PC-9 (cell line): ENCODE results near the gene HDAC11. TPM values are rescaled to one million over a fixed set of nuclear protein-coding genes. Genes with fewer than 3 reads are reported as not detected.

Source experiments
- BruUV-seq: library from RNA; stranded (reverse); fragments of 400-500 nt; replicated peaks from 2 replicates; lab custom pipeline; 2021; lab: Mats Ljungman, UMichigan
- CTCF ChIA-PET: fragments of 300-600 bp; sonication (Branson Sonifier 250); formaldehyde crosslinking; loops from one replicate; lab custom pipeline; 2022; ENCODE audit warnings: antibody characterized with exemption; lab: Charles Lee
- POLR2A ChIA-PET: fragments of 300-600 bp; sonication (Branson Sonifier 250); formaldehyde crosslinking; loops from one replicate; lab custom pipeline; 2022; ENCODE audit warnings: antibody characterized with exemption; ENCODE audit not compliant: unreplicated experiment; lab: Charles Lee
- DNase-seq, 2 experiments: peaks; one replicate each; pipeline versions ENCODE4 v3.0.0 to v3.0.0-alpha.2; 2015 to 2022; ENCODE audit warnings: mixed read lengths in 1 of 2
- H2AFZ ChIP-seq: fragments of 200-600 bp; sonication (generic); 2 replicates; pipeline ENCODE4 v1.8.1; 2017; ENCODE audit warnings: antibody characterized with exemption
- H3F3A ChIP-seq: fragments of 200-600 bp; sonication (generic); 2 replicates; pipeline ENCODE4 v1.8.1; 2017; ENCODE audit warnings: antibody characterized with exemption, mild to moderate bottlenecking, low read depth; ENCODE audit not compliant: insufficient read depth
- H3K27ac ChIP-seq: fragments of 200-600 bp; sonication (generic); 2 replicates; pipeline ENCODE4 v1.6.1; 2016; ENCODE audit warnings: mixed run types
- H3K27me3 ChIP-seq: fragments of 200-600 bp; sonication (generic); 2 replicates; pipeline ENCODE4 v1.6.1; 2016; ENCODE audit warnings: low read depth, mixed run types; ENCODE audit not compliant: insufficient read depth
- H3K36me3 ChIP-seq: fragments of 200-600 bp; sonication (generic); 2 replicates; pipeline ENCODE4 v1.6.1; 2016; ENCODE audit warnings: low read depth, mixed run types
- H3K4me1 ChIP-seq: fragments of 200-600 bp; sonication (generic); replicated peaks from 2 replicates; pipeline ENCODE4 v1.6.1; 2016; ENCODE audit warnings: mixed run types; ENCODE audit not compliant: insufficient read depth
- H3K4me2 ChIP-seq: fragments of 200-600 bp; sonication (generic); 2 replicates; pipeline ENCODE4 v1.6.1; 2017; ENCODE audit warnings: mixed run types
- H3K4me3 ChIP-seq: fragments of 200-600 bp; sonication (generic); 2 replicates; pipeline ENCODE4 v1.6.1; 2016; ENCODE audit warnings: mixed run types
- H3K79me2 ChIP-seq: fragments of 200-600 bp; sonication (generic); 2 replicates; pipeline ENCODE4 v1.6.1; 2017; ENCODE audit warnings: low read depth, mixed run types
- H3K9me2 ChIP-seq: fragments of 200-600 bp; sonication (generic); 2 replicates; pipeline ENCODE4 v1.8.1; 2017; ENCODE audit warnings: mild to moderate bottlenecking; ENCODE audit not compliant: insufficient read depth
- H3K9me3 ChIP-seq: fragments of 200-600 bp; sonication (generic); 2 replicates; pipeline ENCODE4 v1.8.1; 2016; ENCODE audit warnings: low read depth; ENCODE audit not compliant: insufficient read depth
- H4K20me1 ChIP-seq: fragments of 200-600 bp; sonication (generic); 2 replicates; pipeline ENCODE4 v1.8.1; 2017; ENCODE audit not compliant: insufficient read depth
- EZH2 ChIP-seq: fragments of 200-600 bp; sonication (generic); IDR thresholded peaks from 2 replicates; pipeline ENCODE4 v1.8.0; 2017; ENCODE audit warnings: antibody characterized with exemption, low read depth
- intact Hi-C: fragments of 100-400 bp; cut with micrococcal nuclease; formaldehyde crosslinking; loops from one replicate; pipeline ENCODE4 v1.10.0; 2022; ENCODE audit not compliant: unreplicated experiment
- total RNA-seq: library from RNA; stranded (reverse); gene quantifications from 2 replicates; pipeline ENCODE4 v1.2.3, GENCODE V29; 2021
- TF ChIP-seq, protein P1 (sequence below): fragments of 200-600 bp; sonication (generic); conservative IDR thresholded peaks from 2 replicates; pipeline ENCODE4 v1.6.1; 2017; ENCODE audit warnings: mixed run types, antibody characterized with exemption, mild to moderate bottlenecking, moderate library complexity

HDAC11 gene
- total RNA-seq, 1 experiment from 2014 or later = 18.4 TPM

- H2AFZ ChIP-seq = no peak overlapping the region
- 0 out of 2 replicates have a peak overlapping the region, but pooled peaks have one; percentile 1 for H3K4me3 ChIP-seq
- H3K9me3 ChIP-seq = peaks cover 17% of the 10 kb centered on the region; the same call in 1 of the 2 replicates
- ChIA-PET CTCF (interaction anchor here (0.8 kb wide), 1 partner anchor 43 kb away, joined by 4 read pairs; no protein-coding TSS in a partner anchor), POLR2A (interaction anchor here (0.6 kb wide), 1 partner anchor 25 kb away, joined by 3 read pairs; no protein-coding TSS in a partner anchor)
- peak overlapping the region; percentile 89 for H3K27ac ChIP-seq
- H3K36me3 ChIP-seq = no peaks in the 10 kb centered on the region; the same call in 1 of the 2 replicates
- TF ChIP-seq EZH2 = no peak
- TF ChIP-seq, protein P1, sequence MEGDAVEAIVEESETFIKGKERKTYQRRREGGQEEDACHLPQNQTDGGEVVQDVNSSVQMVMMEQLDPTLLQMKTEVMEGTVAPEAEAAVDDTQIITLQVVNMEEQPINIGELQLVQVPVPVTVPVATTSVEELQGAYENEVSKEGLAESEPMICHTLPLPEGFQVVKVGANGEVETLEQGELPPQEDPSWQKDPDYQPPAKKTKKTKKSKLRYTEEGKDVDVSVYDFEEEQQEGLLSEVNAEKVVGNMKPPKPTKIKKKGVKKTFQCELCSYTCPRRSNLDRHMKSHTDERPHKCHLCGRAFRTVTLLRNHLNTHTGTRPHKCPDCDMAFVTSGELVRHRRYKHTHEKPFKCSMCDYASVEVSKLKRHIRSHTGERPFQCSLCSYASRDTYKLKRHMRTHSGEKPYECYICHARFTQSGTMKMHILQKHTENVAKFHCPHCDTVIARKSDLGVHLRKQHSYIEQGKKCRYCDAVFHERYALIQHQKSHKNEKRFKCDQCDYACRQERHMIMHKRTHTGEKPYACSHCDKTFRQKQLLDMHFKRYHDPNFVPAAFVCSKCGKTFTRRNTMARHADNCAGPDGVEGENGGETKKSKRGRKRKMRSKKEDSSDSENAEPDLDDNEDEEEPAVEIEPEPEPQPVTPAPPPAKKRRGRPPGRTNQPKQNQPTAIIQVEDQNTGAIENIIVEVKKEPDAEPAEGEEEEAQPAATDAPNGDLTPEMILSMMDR = no peak
- no TSS peak for BruUV-seq
- intact Hi-C loops = loop anchor here (2.0 to 10.0 kb wide), 2 partner anchors 62 to 316 kb away; no protein-coding TSS in a partner anchor
- no peaks in the 10 kb centered on the region for H4K20me1 ChIP-seq
- no peak for DNase-seq
- H3K4me1 ChIP-seq = peaks cover 74% of the 10 kb centered on the region
- no peaks in the 10 kb centered on the region for H3K9me2 ChIP-seq
- peak overlapping the region; percentile 53 for H3K4me2 ChIP-seq
- H3K79me2 ChIP-seq = no peaks in the 10 kb centered on the region
- peaks cover 45% of the 10 kb centered on the region for H3F3A ChIP-seq
- no peaks in the 10 kb centered on the region for H3K27me3 ChIP-seq
These were observed 58.6 kb downstream of the HDAC11 start for GRCh38 chr3:13538520-13539291.

- no peaks in the 10 kb centered on the region for H4K20me1 ChIP-seq
- H3K4me2 ChIP-seq = peak overlapping the region; percentile 53; the same call in 1 of the 2 replicates
- peaks cover 39% of the 10 kb centered on the region for H3F3A ChIP-seq
- POLR2A ChIA-PET = no interaction called here
- H3K27ac ChIP-seq = peak overlapping the region; percentile 89
- intact Hi-C loops = loop anchor here (2.0 to 10.0 kb wide), 2 partner anchors 62 to 316 kb away; no protein-coding TSS in a partner anchor
- no peaks in the 10 kb centered on the region for H3K27me3 ChIP-seq
- H3K4me1 ChIP-seq = peaks cover 68% of the 10 kb centered on the region
- no peaks in the 10 kb centered on the region for H3K9me2 ChIP-seq
- H3K79me2 ChIP-seq = no peaks in the 10 kb centered on the region
- DNase-seq = peak; percentile 57 to 69
- TF ChIP-seq EZH2 = no peak
- TF ChIP-seq, protein P1 = no peak
- CTCF ChIA-PET = interaction anchor here (0.8 kb wide), 1 partner anchor 43 kb away, joined by 4 read pairs; no protein-coding TSS in a partner anchor
- no TSS peak for BruUV-seq
- H3K4me3 ChIP-seq = no peak overlapping the region
- H3K36me3 ChIP-seq = no peaks in the 10 kb centered on the region; the same call in 1 of the 2 replicates
- peaks cover 17% of the 10 kb centered on the region; the same call in 1 of the 2 replicates for H3K9me3 ChIP-seq
- no peak overlapping the region for H2AFZ ChIP-seq
These were observed 59.2 kb downstream of the HDAC11 start for GRCh38 chr3:13539292-13539638.

GRCh38 chr3:13539671-13540070 is 59.6 kb downstream of the HDAC11 start:
- Histone ChIP-seq H3K9me2 (no peaks in the 10 kb centered on the region), H4K20me1 (no peaks in the 10 kb centered on the region), H2AFZ (no peak overlapping the region), H3K27me3 (no peaks in the 10 kb centered on the region), H3K4me3 (no peak overlapping the region), H3K4me2 (no peak overlapping the region), H3K36me3 (no peaks in the 10 kb centered on the region; the same call in 1 of the 2 replicates), H3K9me3 (peaks cover 17% of the 10 kb centered on the region; the same call in 1 of the 2 replicates), H3F3A (peaks cover 35% of the 10 kb centered on the region), H3K27ac (peak overlapping the region; percentile 89), H3K4me1 (peaks cover 68% of the 10 kb centered on the region), H3K79me2 (no peaks in the 10 kb centered on the region)
- ChIA-PET CTCF (interaction anchor here (0.8 kb wide), 1 partner anchor 44 kb away, joined by 4 read pairs; no protein-coding TSS in a partner anchor), POLR2A (no interaction called here)
- BruUV-seq = no TSS peak
- intact Hi-C loops = loop anchor here (2.0 to 10.0 kb wide), 2 partner anchors 61 to 315 kb away; no protein-coding TSS in a partner anchor
- TF ChIP-seq, protein P1 = no peak
- TF ChIP-seq EZH2 = no peak
- no peak for DNase-seq
